ENCODE data around the gene NAXD.
A peak's percentile ranks its signal among the peaks of the same experiment; 100 is the strongest.
"Not testable (repeated sequence)": the region's sequence is repeated elsewhere in the genome, so short reads cannot be mapped to it uniquely, and the experiment has no call there.

The NAXD gene

GRCh38 chr13:110597041-110597689 is 18.2 kb upstream of the NAXD start:
- DNase-seq = no peak

- no peak for DNase-seq
These were observed 15.0 kb upstream of the NAXD start for GRCh38 chr13:110600261-110600819.

GRCh38 chr13:110600980-110601379 is 14.4 kb upstream of the NAXD start:
- DNase-seq = no peak

- no peak for DNase-seq
These were observed 10.2 kb upstream of the NAXD start for GRCh38 chr13:110605132-110605531.

- DNase-seq = not testable (repeated sequence)
These were observed 9.1 kb upstream of the NAXD start for GRCh38 chr13:110606281-110606680.

GRCh38 chr13:110607675-110608224 is 7.6 kb upstream of the NAXD start:
- DNase-seq = no peak

GRCh38 chr13:110610955-110611595 is 4.3 kb upstream of the NAXD start:
- DNase-seq = no peak

GRCh38 chr13:110615005-110615321 is 382 bp upstream of the NAXD start:
- DNase-seq = no peak

GRCh38 chr13:110616103-110617101 is 1.1 kb downstream of the NAXD start:
- peak; percentile 42 to 43 for DNase-seq

- no peak for DNase-seq
These were observed 2.2 kb downstream of the NAXD start for GRCh38 chr13:110617321-110618072.

GRCh38 chr13:110618167-110618566 is 2.8 kb downstream of the NAXD start:
- no peak for DNase-seq

- DNase-seq = no peak
These were observed 3.4 kb downstream of the NAXD start for GRCh38 chr13:110618780-110619179.

- DNase-seq = no peak
These were observed 5.3 kb downstream of the NAXD start for GRCh38 chr13:110620596-110620995.

- DNase-seq = no peak
These were observed 9.7 kb downstream of the NAXD start for GRCh38 chr13:110624766-110625756.

GRCh38 chr13:110625771-110626321 is 10.5 kb downstream of the NAXD start:
- DNase-seq = no peak

GRCh38 chr13:110626521-110626920 is 11.2 kb downstream of the NAXD start:
- DNase-seq = no peak

- DNase-seq = no peak
These were observed 12.0 kb downstream of the NAXD start for GRCh38 chr13:110627351-110627750.

GRCh38 chr13:110627761-110628476 is 12.6 kb downstream of the NAXD start:
- no peak for DNase-seq

GRCh38 chr13:110628477-110628793 is 13.1 kb downstream of the NAXD start:
- DNase-seq = no peak
